GM18507 (cell line): ENCODE measurements around the gene XPC.

ENCODE experiments used
- DNase-seq: peaks from one replicate; pipeline ENCODE4 v3.0.0; 2011; ENCODE audit warnings: low read depth; ENCODE audit not compliant: insufficient read length; ENCODE audit errors: extremely low spot score
- FAIRE-seq: peaks from 2 replicates; lab custom pipeline; 2011; peaks lifted over from hg19 to GRCh38; lab: Jason Lieb, UNC

The XPC gene

GRCh38 chr3:14139771-14140170, 38.6 kb downstream of the XPC start:
- DNase-seq (no peak), FAIRE-seq (no peak)

DNA sequence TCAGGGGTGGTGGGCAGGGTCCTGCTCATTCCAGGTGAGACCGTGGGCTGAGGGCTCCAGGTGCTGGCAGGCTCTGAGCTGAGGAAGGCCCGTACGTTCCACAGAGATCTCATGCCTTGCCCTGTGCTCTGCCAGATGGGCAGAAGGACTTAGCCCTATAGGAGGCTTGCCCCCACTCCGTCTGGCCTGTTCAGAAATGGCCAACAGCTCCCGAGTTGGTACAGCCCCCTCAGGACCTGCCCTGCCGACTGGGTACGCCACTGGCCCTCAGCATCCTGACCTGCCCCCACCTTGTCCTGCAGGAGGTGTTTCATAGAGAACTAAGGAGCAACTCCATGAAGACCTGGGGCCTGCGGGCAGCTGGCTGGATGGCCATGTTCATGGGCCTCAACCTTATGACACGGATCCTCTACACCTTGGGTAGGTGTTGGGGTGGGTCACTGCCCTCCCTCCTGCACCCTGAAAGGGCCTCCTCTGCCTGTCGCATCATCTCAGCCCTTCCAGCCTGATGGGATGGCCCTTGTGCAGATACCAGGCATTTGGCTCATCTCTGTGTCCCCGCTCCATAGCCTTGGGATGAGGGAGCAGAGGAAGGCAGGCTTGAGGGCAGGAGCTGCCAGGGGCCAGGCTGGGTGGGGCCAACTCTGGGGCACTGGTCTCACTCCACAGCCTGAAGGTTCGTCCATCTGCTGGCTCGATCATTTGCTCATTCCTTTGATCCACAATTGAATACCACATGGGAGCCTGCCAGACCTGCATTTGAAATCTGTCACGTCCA, 39.3 kb downstream of the XPC start:
- DNase-seq (no peak), FAIRE-seq (no peak)

DNA sequence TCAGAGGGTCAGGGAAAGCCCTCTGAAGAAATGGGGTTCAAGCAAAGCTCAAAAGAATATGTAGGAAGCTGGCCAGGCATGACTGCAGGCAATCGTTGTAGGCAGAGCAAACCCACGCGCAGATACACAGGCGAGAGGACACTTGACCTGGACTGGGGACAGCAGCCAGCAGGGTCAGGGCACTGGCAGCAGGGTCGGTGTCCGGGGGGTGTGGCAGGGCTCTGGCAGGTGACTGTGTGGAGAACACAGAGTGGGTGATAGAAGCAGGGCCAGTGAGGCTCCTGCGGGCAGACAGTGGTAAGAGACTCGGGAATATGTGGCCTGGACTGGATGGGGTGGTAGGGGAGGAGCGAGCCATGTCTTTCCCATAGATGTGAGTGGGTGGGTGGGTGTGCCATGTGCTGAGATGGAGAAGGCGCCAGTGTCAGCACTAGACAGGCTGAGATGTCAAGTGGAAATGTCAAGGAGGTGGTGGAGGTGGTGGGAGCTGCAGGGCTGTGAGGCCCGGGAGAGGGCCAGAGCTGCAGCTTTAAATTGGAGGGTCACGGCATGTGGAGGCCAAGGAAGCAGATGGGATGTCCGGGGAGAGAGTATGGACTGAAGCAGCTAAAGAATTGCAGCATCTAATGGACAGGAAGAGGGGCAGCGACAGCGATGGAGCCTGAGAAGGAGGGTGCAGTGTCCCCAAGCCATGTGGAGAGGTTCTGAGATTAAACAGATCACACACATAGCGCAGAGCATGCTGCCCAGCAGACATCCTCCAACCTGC, 40.1 kb downstream of the XPC start:
- FAIRE-seq, result no peak
- DNase-seq, result no peak

DNA sequence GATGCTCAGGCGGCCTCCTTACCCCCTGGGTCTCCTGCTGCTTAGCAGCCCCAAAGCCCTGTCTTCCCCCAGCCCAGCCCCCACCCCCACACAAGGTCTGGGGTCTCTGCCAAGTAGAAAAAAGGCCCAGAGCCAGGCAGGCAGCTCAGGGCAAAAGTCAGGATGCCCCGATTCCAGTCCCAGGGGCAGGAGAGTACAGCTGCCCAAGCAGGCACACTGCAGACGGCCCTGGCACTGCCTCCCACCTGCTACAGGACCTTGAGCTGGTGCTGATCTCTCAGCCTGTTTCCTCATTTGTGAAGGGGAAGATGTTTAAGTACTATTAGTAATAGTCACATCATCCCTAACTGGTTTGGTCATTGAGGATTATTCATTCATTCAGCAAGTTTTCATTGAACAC, 41.0 kb downstream of the XPC start:
- FAIRE-seq (no peak), DNase-seq (no peak)

DNA sequence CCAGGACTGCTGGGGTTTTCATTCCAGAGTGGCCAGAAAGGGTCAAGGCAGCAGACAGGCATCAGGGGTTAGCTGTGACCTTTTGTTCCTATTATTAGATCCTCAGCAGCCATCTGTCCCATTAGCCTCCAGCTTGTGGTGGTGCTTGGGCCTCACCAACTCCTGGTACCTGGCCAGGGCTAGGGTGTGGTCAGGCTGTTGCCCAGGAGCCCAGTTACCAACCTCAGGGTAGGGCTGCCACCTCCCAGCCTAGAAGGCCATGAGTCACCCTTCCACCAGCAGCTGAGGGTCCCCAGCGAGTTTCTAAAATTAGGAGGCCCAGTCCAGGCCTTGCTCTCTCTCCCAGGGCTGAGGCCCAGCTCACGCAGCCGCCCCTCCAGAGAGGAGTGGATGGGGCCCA, 41.4 kb downstream of the XPC start:
- FAIRE-seq (no peak), DNase-seq (no peak)

- no peak for DNase-seq
- FAIRE-seq, result no peak
Observed at GRCh38 chr3:14135581-14135980, 42.8 kb downstream of the XPC start.

- no peak for FAIRE-seq
- no peak for DNase-seq
Observed at GRCh38 chr3:14134291-14134690, 44.1 kb downstream of the XPC start.

DNA sequence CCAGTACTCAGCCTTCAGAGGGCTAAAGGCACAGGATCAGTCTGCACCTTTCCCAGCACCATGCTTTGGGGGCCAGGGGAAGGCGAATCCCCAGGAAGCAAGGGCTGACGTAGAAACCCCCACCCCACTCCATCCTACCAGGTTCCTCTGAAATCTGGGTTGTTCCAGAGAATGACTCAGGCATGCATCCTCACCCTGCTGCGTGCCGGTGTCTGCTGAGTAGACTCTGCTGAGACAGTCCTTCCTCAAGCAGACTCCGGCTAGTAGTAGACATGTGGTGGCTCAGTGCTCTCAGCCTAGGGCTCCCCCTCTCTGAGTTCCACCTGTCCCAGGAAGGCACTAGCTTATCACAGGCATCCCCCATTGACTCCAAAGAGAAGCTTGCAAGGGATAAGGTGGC, 44.5 kb downstream of the XPC start:
- FAIRE-seq (no peak), DNase-seq (no peak)

- no peak for FAIRE-seq
- DNase-seq, result no peak
Observed at GRCh38 chr3:14133188-14133800, 45.1 kb downstream of the XPC start.

- no peak for DNase-seq
- no peak for FAIRE-seq
Observed at GRCh38 chr3:14132689-14133088, 45.7 kb downstream of the XPC start.

DNA sequence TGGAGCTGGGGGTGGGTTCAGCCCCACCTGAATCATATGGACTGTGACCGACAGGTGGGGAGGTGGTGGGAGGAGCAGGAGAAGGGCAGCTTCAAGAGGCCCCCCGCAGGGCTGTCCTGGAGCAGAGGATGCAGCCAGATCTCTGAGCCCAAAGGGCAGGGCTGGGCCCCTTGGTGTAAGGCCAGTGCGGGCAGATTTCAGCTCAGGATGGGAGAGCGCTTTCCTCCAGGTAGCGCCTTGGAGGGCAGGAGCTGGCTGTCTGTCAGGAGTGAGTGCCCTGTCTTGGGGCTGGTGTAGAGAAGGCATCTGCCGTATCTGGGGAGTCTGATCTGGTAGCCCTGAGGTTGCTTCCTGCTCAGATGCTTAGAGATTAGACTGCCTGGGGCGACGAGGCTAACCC, 46.3 kb downstream of the XPC start:
- no peak for DNase-seq
- no peak for FAIRE-seq

- DNase-seq, result no peak
- FAIRE-seq, result no peak
Observed at GRCh38 chr3:14131134-14131533, 47.3 kb downstream of the XPC start.

- no peak for FAIRE-seq
- no peak for DNase-seq
Observed at GRCh38 chr3:14130707-14131106, 47.7 kb downstream of the XPC start.

- DNase-seq (no peak), FAIRE-seq (no peak)
Observed at GRCh38 chr3:14130230-14130629, 48.2 kb downstream of the XPC start.

DNA sequence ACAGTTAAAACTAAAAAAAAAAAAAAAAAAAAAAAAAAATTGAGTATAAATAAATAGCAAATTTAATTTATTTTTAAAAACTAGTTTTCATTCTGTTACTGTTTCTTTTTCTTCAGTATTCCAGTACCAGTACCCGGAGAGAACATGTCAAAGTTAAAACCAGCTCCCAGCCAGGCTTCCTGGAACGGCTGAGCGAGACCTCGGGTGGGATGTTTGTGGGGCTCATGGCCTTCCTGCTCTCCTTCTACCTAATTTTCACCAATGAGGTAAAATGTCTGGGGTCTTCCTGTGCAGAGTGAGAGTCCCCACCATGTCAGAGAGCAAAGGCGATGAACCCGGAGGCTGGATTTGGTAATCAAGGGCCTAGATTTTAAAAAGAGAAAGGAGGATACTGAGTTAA, 49.1 kb downstream of the XPC start:
- DNase-seq, result no peak
- no peak for FAIRE-seq

GRCh38 chr3:14128724-14129123, 49.7 kb downstream of the XPC start:
- FAIRE-seq (no peak), DNase-seq (no peak)

DNA sequence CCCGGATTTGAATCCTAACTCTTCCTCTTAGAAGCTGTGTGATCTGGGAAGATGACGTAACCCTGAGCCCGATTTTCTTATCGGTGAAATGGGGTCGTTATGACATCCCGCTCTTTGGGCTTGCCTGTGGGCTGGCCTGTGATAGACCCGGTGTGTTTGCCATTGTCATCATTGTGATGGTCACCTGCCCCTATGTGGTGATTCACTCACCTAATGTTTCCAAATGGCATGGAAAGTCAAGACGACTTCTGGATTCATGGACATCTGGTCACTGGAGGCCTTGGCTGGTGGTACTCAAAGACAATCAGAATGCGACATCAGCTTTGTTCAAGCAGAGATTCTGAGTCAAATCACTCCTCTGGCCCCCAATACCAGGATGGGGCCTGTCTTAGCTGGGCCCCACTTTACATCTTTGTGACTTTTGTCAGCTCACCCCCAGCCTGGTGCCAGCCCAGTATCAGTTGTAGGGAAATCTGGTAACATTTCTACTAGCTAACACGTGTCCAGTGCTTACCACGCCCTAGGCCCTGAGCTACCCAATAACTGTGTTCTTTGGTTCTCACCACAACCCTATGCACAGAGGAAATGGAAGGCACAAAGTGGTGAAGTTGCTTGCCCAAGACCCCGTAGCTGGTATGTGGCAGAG, 50.8 kb downstream of the XPC start:
- no peak for FAIRE-seq
- DNase-seq, result no peak

DNA sequence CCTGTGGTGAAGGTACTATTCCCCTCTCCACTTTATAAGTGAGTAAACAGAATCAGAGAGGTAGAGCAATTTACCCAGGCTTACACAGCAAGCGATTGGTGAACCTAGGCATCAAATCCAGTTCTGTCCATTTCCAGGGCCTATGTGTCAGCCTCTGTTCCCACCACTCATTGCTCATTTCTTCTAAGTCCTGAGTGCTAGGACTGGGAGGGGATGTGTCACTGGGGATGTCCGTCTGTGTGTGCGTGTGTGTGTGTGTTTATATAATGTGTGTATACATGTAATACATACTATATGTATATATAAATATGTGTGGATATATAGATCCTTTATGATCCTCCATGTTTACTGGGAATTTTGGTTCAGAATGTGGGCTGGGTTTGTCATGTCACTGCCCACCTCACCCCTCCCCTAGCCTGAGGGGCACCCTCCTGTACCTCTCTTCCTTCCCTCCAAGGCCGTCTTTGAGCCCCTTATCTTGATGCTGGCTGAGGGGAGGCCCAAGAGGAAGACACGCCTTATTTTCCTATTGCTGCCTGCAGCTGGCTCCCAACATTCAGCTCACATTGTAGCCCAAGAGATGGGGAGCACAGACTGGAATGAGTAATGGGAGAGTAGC, 51.4 kb downstream of the XPC start:
- no peak for FAIRE-seq

DNA sequence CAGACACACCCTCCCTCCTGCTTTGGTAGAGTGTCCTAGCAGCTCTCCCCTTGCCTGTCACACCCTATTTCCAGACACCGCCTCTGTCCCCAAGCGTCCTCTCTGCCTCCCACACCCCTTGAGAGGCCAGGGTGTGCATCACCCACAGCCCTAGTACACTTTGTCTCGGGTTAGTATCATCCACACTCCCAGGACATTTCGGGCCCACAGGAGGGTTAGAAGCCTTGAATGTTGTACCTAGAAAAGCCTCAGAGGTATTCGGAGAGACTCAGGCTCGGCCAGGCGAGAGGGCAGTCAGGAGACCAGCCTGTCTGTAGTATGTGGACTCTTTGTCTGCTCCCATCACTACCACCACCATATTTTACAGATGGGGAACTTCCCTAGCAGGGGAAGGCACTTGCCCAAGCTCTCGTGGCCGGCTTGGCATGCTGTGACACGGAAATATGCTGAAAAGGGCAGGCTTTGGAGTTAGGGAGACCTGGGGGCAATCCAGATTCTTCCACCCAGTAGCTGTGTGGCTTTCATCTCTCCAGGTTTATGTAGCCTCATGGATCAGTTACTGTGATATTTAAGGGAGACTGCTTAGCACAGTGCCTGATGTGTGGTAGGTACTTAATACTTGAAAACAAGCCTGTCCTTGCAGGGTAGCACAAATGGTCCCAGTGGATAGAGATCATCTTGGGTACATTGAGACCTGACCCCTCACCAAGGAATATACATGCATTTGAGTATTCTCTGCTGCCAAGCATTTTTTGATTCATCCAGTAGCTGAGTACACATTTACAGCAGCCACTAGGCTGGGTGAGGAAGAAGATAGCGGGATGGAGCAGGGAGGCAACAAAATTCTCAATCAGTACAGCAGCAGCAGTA, 52.1 kb downstream of the XPC start:
- no peak for FAIRE-seq
- no peak for DNase-seq

More for the DNA sequence above, 51.4 kb downstream of the XPC start:
- DNase-seq, result no peak
